Testis (tissue), 2 donors: ENCODE results near the gene ATP2B2.

Experiments
- POLR2A ChIP-seq: fragments of 450-650 bp; IDR thresholded peaks from one replicate; pipeline ENCODE4 v1.6.1; 2017; ENCODE audit warnings: antibody characterized with exemption, mild to moderate bottlenecking, moderate library complexity
- TF ChIP-seq, protein P1 (sequence below), 3 experiments: fragments of 450-650 bp in 2 of 3; fragments of 200-600 bp in 1 of 3; sonication (generic) in 1 of 3; IDR thresholded peaks; one replicate each; pipeline ENCODE4 v1.5.1; 2016 to 2019; ENCODE audit warnings: antibody characterized with exemption in 3 of 3, mild to moderate bottlenecking in 2 of 3, moderate library complexity in 1 of 3

DNA sequence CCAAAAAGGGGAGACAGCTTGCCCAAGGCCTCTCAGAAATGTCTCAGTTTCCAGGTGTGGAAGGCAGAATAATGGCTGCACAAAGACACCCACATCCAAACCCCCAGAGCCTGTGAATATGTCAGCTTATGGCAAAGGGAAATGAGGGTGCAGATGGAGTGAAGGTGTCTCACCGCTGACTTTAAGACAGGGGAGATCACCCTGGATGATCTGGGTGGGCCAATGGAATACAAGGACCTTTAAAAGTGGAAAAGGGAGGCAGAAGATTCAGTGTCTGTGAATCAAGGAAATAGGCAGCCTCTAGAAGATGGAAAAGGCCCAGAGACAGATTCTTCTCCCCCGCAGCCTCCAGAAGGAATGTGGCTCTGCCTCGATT lies 48.8 kb upstream of the ATP2B2 start:
- TF ChIP-seq, protein P1, sequence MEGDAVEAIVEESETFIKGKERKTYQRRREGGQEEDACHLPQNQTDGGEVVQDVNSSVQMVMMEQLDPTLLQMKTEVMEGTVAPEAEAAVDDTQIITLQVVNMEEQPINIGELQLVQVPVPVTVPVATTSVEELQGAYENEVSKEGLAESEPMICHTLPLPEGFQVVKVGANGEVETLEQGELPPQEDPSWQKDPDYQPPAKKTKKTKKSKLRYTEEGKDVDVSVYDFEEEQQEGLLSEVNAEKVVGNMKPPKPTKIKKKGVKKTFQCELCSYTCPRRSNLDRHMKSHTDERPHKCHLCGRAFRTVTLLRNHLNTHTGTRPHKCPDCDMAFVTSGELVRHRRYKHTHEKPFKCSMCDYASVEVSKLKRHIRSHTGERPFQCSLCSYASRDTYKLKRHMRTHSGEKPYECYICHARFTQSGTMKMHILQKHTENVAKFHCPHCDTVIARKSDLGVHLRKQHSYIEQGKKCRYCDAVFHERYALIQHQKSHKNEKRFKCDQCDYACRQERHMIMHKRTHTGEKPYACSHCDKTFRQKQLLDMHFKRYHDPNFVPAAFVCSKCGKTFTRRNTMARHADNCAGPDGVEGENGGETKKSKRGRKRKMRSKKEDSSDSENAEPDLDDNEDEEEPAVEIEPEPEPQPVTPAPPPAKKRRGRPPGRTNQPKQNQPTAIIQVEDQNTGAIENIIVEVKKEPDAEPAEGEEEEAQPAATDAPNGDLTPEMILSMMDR (IDR thresholded peaks at IDR 0.05) = no peak
- no peak for TF ChIP-seq POLR2A
